Lung microvascular endothelial cell (primary cell): ENCODE measurements around the gene ANXA1. TPM values are rescaled to one million over a fixed set of nuclear protein-coding genes. Genes with fewer than 3 reads are reported as not detected.

Experiments
- DNase-seq, 2 donors: peaks; one replicate each; pipeline versions ENCODE4 v3.0.0 to v3.0.0-alpha.2; 2010; ENCODE audit warnings: low read depth in 2 of 2
- total RNA-seq: library from RNA; depleted of rRNA; stranded (reverse); fragments of >200 nt; gene quantifications from 2 replicates; pipeline ENCODE4 v1.2.1, GENCODE V29; 2014

ANXA1 gene
- total RNA-seq, 1 donor from 2014 or later = 311 TPM

- DNase-seq = no peak
Measured at GRCh38 chr9:73137914-73138313, 13.8 kb upstream of the ANXA1 start.

GRCh38 chr9:73138516-73138915 lies 13.1 kb upstream of the ANXA1 start:
- DNase-seq = no peak

- no peak for DNase-seq
Measured at GRCh38 chr9:73141282-73141681, 10.4 kb upstream of the ANXA1 start.

GRCh38 chr9:73143711-73144328 lies 7.8 kb upstream of the ANXA1 start:
- peak in 1 of 2 donors; percentile 84 for DNase-seq

- DNase-seq = no peak
Measured at GRCh38 chr9:73146111-73146815, 5.4 kb upstream of the ANXA1 start.

GRCh38 chr9:73148447-73148937 lies 3.2 kb upstream of the ANXA1 start:
- no peak for DNase-seq

GRCh38 chr9:73149371-73150067 lies 2.1 kb upstream of the ANXA1 start:
- DNase-seq = peak in 1 of 2 donors; percentile 86

- DNase-seq = peak in 1 of 2 donors; percentile 41
Measured at GRCh38 chr9:73152543-73152844, 829 bp downstream of the ANXA1 start.

GRCh38 chr9:73152953-73153352 lies 1.3 kb downstream of the ANXA1 start:
- no peak for DNase-seq

- peak; percentile 44 to 72 for DNase-seq
Measured at GRCh38 chr9:73153793-73154227, 2.1 kb downstream of the ANXA1 start.

GRCh38 chr9:73154271-73154670 lies 2.6 kb downstream of the ANXA1 start:
- no peak for DNase-seq

GRCh38 chr9:73154722-73155121 lies 3.1 kb downstream of the ANXA1 start:
- DNase-seq = peak; percentile 39 to 44

GRCh38 chr9:73155377-73155776 lies 3.7 kb downstream of the ANXA1 start:
- peak in 1 of 2 donors; percentile 42 for DNase-seq

GRCh38 chr9:73155968-73156864 lies 4.6 kb downstream of the ANXA1 start:
- no peak for DNase-seq

- DNase-seq = no peak
Measured at GRCh38 chr9:73156865-73157187, 5.2 kb downstream of the ANXA1 start.

- DNase-seq = no peak
Measured at GRCh38 chr9:73157811-73158210, 6.1 kb downstream of the ANXA1 start.

GRCh38 chr9:73158723-73159122 lies 7.1 kb downstream of the ANXA1 start:
- peak in 1 of 2 donors; percentile 84 for DNase-seq

- DNase-seq = no peak
Measured at GRCh38 chr9:73160868-73161267, 9.2 kb downstream of the ANXA1 start.

GRCh38 chr9:73162987-73163768 lies 11.5 kb downstream of the ANXA1 start:
- DNase-seq = no peak

- DNase-seq = no peak
Measured at GRCh38 chr9:73165911-73166310, 14.2 kb downstream of the ANXA1 start.

- DNase-seq = no peak
Measured at GRCh38 chr9:73166468-73166867, 14.8 kb downstream of the ANXA1 start.
